Panc1 (cell line): ENCODE measurements around the gene ST6GALNAC6. TPM values are rescaled to one million over a fixed set of nuclear protein-coding genes. Genes with fewer than 3 reads are reported as not detected.
A peak's percentile ranks its signal among the peaks of the same experiment; 100 is the strongest.

Experiments
- ATAC-seq: fragments of 200-7000 bp; cut with Tn5 transposase; 2 replicates; pipeline ENCODE4 v1.9.1; 2020; ENCODE audit warnings: mild to moderate bottlenecking, moderate library complexity
- BruUV-seq: library from RNA; stranded (reverse); fragments of 400-500 nt; replicated peaks from 2 replicates; lab custom pipeline; 2021; lab: Mats Ljungman, UMichigan
- CTCF ChIA-PET: fragments of 300-600 bp; sonication (Branson Sonifier 250); formaldehyde crosslinking; loops from one replicate; lab custom pipeline; 2022; ENCODE audit warnings: antibody characterized with exemption; lab: Charles Lee
- POLR2A ChIA-PET: fragments of 300-600 bp; sonication (Branson Sonifier 250); formaldehyde crosslinking; loops from one replicate; lab custom pipeline; 2022; ENCODE audit warnings: antibody characterized with exemption; lab: Charles Lee
- DNase-seq: peaks from one replicate; pipeline ENCODE4 v3.0.0-alpha.2; 2010; ENCODE audit warnings: low read depth, low spot score
- H3K27ac ChIP-seq: 2 replicates; pipeline ENCODE4 v1.5.1; 2011; ENCODE audit warnings: mild to moderate bottlenecking, low read length, inconsistent platforms
- H3K27me3 ChIP-seq: fragments of 200-500 bp; sonication (Bioruptor generic); 2 replicates; pipeline ENCODE4 v1.6.0; 2014; ENCODE audit warnings: low read length, inconsistent platforms; ENCODE audit not compliant: control insufficient read depth, insufficient read depth
- H3K36me3 ChIP-seq: fragments of 200-500 bp; sonication (Bioruptor generic); 2 replicates; pipeline ENCODE4 v1.5.1; 2014; ENCODE audit warnings: inconsistent platforms, mild to moderate bottlenecking, low read length, moderate library complexity; ENCODE audit not compliant: control insufficient read depth, insufficient read depth
- H3K4me1 ChIP-seq: 2 replicates; pipeline ENCODE4 v1.5.1; 2011; ENCODE audit warnings: inconsistent platforms, mild to moderate bottlenecking, low read length, moderate library complexity; ENCODE audit not compliant: control insufficient read depth, insufficient read depth
- H3K4me3 ChIP-seq, 2 experiments: 2 replicates each; pipeline ENCODE4 v1.5.1; 2011 to 2012; ENCODE audit warnings: low read depth in 2 of 2, low read length in 2 of 2, mild to moderate bottlenecking in 2 of 2, inconsistent platforms in 1 of 2, moderate library complexity in 1 of 2
- H3K9me3 ChIP-seq: fragments of 200-500 bp; sonication (Bioruptor generic); 2 replicates; pipeline ENCODE4 v1.5.1; 2014; ENCODE audit warnings: low read depth, mild to moderate bottlenecking, inconsistent platforms, low read length, moderate library complexity; ENCODE audit not compliant: control insufficient read depth, insufficient read depth
- POLR2AphosphoS5 ChIP-seq: IDR thresholded peaks from 2 replicates; pipeline ENCODE4 v1.6.1; 2012; ENCODE audit warnings: mild to moderate bottlenecking, low read depth, low read length, moderate library complexity
- SIN3A ChIP-seq: IDR thresholded peaks from 2 replicates; pipeline ENCODE4 v1.6.1; 2012; ENCODE audit warnings: low read depth, mild to moderate bottlenecking, low read length, moderate library complexity, borderline replicate concordance; ENCODE audit not compliant: insufficient read depth
- TCF7L2 ChIP-seq: IDR thresholded peaks from 2 replicates; pipeline ENCODE4 v1.6.1; 2011; ENCODE audit warnings: mild to moderate bottlenecking, low read depth, low read length, inconsistent platforms
- in situ Hi-C: cut with HindIII; loops from 2 replicates; pipeline ENCODE4 v1.10.0; 2016; ENCODE audit warnings: low sequenced_read_pairs, low pct_unique_long_range_greater_than_20kb
- intact Hi-C: fragments of 100-400 bp; cut with micrococcal nuclease; formaldehyde crosslinking; loops from one replicate; pipeline ENCODE4 v1.10.0; 2022; ENCODE audit not compliant: unreplicated experiment
- total RNA-seq: library from RNA; stranded (reverse); gene quantifications from one replicate; pipeline ENCODE4 v1.2.1, GENCODE V29; 2021; ENCODE audit not compliant: unreplicated experiment
- TF ChIP-seq, protein P1 (sequence below), 2 experiments: IDR thresholded peaks; 2 replicates each; pipeline ENCODE4 v1.6.1; 2011 to 2012; ENCODE audit warnings: low read depth in 2 of 2, control low read depth in 1 of 2, low read length in 1 of 2, mild to moderate bottlenecking in 1 of 2, moderate library complexity in 1 of 2; ENCODE audit not compliant: insufficient read depth in 1 of 2
- TF ChIP-seq, protein P2 (sequence below): fragments of 450-650 bp; IDR thresholded peaks from 2 replicates; pipeline ENCODE4 v1.5.1; 2017; ENCODE audit warnings: mild to moderate bottlenecking

Gene ST6GALNAC6
- total RNA-seq, 1 experiment from 2014 or later: 50.2 TPM

DNA sequence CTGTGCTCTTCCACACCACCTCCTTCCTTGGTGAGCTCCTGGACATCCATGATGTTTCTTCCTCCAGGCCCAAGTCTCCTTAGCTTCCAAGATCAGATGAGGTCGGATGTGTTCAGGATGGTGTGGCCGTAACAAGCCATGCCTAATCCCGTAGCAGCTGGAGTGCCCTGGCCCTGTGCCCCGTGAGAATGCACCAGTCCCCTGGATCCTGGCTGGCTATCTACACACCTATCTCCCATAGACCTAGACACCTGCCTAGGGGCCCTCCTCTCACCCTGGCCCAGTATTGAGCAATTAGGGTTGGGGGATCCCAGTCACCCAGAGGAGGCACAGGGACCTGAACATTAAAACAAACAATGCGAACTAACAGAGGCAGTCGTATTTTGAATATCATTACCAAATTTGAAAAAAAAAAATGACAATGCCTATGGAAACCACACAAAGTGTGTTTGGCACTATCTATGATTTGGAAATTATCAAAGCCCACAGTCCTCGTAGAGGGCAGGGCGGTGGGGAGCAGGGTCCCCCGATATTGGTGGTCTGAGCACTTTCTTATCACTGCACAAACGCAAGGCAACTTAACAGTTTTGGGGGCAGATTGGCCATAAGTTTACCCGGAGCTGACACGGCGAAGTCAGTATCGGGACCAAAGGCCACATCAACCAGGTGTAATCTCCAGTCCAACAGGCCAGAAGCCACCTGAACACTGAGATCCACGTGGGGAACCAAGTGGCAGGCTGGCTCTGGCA is 58.1 kb downstream of the ST6GALNAC6 start:
- H3K4me3 ChIP-seq: no peak overlapping the region
- no peak for ATAC-seq
- DNase-seq: no peak
- H3K27ac ChIP-seq: no peak overlapping the region
- H3K9me3 ChIP-seq: no peaks in the 10 kb centered on the region
- H3K27me3 ChIP-seq: no peaks in the 10 kb centered on the region
- ChIA-PET CTCF (no interaction called here), POLR2A (no interaction called here)
- no peaks in the 10 kb centered on the region for H3K36me3 ChIP-seq
- TF ChIP-seq, protein P1, sequence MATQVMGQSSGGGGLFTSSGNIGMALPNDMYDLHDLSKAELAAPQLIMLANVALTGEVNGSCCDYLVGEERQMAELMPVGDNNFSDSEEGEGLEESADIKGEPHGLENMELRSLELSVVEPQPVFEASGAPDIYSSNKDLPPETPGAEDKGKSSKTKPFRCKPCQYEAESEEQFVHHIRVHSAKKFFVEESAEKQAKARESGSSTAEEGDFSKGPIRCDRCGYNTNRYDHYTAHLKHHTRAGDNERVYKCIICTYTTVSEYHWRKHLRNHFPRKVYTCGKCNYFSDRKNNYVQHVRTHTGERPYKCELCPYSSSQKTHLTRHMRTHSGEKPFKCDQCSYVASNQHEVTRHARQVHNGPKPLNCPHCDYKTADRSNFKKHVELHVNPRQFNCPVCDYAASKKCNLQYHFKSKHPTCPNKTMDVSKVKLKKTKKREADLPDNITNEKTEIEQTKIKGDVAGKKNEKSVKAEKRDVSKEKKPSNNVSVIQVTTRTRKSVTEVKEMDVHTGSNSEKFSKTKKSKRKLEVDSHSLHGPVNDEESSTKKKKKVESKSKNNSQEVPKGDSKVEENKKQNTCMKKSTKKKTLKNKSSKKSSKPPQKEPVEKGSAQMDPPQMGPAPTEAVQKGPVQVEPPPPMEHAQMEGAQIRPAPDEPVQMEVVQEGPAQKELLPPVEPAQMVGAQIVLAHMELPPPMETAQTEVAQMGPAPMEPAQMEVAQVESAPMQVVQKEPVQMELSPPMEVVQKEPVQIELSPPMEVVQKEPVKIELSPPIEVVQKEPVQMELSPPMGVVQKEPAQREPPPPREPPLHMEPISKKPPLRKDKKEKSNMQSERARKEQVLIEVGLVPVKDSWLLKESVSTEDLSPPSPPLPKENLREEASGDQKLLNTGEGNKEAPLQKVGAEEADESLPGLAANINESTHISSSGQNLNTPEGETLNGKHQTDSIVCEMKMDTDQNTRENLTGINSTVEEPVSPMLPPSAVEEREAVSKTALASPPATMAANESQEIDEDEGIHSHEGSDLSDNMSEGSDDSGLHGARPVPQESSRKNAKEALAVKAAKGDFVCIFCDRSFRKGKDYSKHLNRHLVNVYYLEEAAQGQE (IDR thresholded peaks at IDR 0.05; ENCODE audit: insufficient read depth in 1 of 2, low read depth in 2 of 2, low read length in 1 of 2): no peak
- no peak for TF ChIP-seq TCF7L2
- TF ChIP-seq SIN3A: no peak
- TF ChIP-seq, protein P2, sequence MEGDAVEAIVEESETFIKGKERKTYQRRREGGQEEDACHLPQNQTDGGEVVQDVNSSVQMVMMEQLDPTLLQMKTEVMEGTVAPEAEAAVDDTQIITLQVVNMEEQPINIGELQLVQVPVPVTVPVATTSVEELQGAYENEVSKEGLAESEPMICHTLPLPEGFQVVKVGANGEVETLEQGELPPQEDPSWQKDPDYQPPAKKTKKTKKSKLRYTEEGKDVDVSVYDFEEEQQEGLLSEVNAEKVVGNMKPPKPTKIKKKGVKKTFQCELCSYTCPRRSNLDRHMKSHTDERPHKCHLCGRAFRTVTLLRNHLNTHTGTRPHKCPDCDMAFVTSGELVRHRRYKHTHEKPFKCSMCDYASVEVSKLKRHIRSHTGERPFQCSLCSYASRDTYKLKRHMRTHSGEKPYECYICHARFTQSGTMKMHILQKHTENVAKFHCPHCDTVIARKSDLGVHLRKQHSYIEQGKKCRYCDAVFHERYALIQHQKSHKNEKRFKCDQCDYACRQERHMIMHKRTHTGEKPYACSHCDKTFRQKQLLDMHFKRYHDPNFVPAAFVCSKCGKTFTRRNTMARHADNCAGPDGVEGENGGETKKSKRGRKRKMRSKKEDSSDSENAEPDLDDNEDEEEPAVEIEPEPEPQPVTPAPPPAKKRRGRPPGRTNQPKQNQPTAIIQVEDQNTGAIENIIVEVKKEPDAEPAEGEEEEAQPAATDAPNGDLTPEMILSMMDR: no peak
- TF ChIP-seq POLR2AphosphoS5: no peak
- H3K4me1 ChIP-seq: peaks cover 2% of the 10 kb centered on the region; the same call in 1 of the 2 replicates
- BruUV-seq: no TSS peak
- in situ Hi-C loops (no loop called here), intact Hi-C loops (no loop called here)

DNA sequence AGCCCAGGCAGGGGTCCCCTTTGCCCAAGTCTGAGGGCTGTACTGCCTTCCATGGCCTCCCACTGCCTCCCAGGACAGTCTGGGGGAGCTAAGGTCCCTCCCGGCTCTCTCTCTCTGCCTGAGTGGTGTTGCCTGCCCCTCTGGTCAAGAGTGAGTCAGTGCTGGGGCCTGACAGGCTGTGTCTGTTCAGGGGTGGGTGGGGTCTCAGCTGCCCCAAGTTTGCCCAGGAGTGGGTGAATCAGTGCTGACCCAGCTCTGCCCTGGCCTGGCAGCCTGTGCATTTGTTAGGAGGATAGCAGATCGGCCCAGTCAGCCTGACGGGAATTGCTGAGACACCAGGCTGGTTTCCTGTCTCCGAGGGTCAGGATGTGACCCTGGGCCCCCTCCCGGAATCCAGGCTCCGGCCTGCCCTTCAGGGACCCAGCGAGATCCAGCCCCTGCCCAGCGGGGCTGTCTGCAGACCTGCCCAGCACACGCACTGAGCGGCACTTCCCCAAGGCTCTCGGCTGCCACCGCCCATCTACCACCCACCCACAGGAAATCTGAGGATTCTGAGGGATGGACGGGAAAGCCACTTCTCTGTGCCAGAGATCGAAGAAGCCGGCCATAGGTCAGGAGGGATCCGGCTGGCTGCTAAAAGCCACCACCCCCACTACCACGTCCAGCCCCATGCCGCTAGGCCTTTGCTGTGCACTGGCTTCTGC is 60.9 kb downstream of the ST6GALNAC6 start:
- Histone ChIP-seq H3K4me3 (no peak overlapping the region), H3K9me3 (no peaks in the 10 kb centered on the region), H3K27me3 (no peaks in the 10 kb centered on the region), H3K27ac (no peak overlapping the region), H3K36me3 (no peaks in the 10 kb centered on the region), H3K4me1 (peaks cover 4% of the 10 kb centered on the region; the same call in 1 of the 2 replicates)
- ATAC-seq (peak; percentile 64), DNase-seq (peak; percentile 8)
- POLR2A ChIA-PET: no interaction called here
- intact Hi-C loops: no loop called here
- in situ Hi-C loops: no loop called here
- BruUV-seq: no TSS peak
- CTCF ChIA-PET: no interaction called here
- TF ChIP-seq SIN3A (no peak), TCF7L2 (no peak), POLR2AphosphoS5 (no peak)
- TF ChIP-seq, protein P2: no peak
